Skeletal muscle tissue (tissue), 4 donors: Measurements from ENCODE around the gene MAL. TPM values are rescaled to one million over a fixed set of nuclear protein-coding genes. Genes with fewer than 3 reads are reported as not detected.

Experiments
- H3K27ac ChIP-seq: one replicate; pipeline ENCODE4 v1.7.0; 2013; ENCODE audit warnings: mild to moderate bottlenecking, low read depth, low read length, inconsistent platforms
- H3K27me3 ChIP-seq, 3 donors: one replicate each; pipeline ENCODE4 v1.7.0; 2013; ENCODE audit warnings: low read length in 3 of 3; ENCODE audit not compliant: control insufficient read depth in 3 of 3, insufficient read depth in 3 of 3
- H3K36me3 ChIP-seq, 3 donors: one replicate each; pipeline ENCODE4 v1.7.0; 2013; ENCODE audit warnings: low read length in 3 of 3; ENCODE audit not compliant: control insufficient read depth in 3 of 3, insufficient read depth in 3 of 3
- H3K4me1 ChIP-seq, 3 donors: one replicate each; pipeline ENCODE4 v1.7.0; 2013; ENCODE audit warnings: low read length in 3 of 3, mild to moderate bottlenecking in 3 of 3; ENCODE audit not compliant: control insufficient read depth in 3 of 3, insufficient read depth in 3 of 3
- H3K4me3 ChIP-seq, 3 donors: one replicate each; pipeline ENCODE4 v1.7.0; 2013; ENCODE audit warnings: low read length in 3 of 3
- H3K9ac ChIP-seq, 3 donors: one replicate each; pipeline ENCODE4 v1.7.0; 2013; ENCODE audit warnings: low read length in 3 of 3, mild to moderate bottlenecking in 3 of 3, moderate library complexity in 2 of 3, low read depth in 1 of 3
- H3K9me3 ChIP-seq, 3 donors: one replicate each; pipeline ENCODE4 v1.7.0; 2013; ENCODE audit warnings: low read length in 3 of 3; ENCODE audit not compliant: control insufficient read depth in 3 of 3
- total RNA-seq: library from RNA; depleted of rRNA; stranded (reverse); fragments of >200 nt; gene quantifications from one replicate; pipeline ENCODE4 v1.2.3, GENCODE V29; 2014
- donor health status: Osteomylitis.

MAL gene
- total RNA-seq, 1 donor from 2014 or later = 4.2 TPM

DNA sequence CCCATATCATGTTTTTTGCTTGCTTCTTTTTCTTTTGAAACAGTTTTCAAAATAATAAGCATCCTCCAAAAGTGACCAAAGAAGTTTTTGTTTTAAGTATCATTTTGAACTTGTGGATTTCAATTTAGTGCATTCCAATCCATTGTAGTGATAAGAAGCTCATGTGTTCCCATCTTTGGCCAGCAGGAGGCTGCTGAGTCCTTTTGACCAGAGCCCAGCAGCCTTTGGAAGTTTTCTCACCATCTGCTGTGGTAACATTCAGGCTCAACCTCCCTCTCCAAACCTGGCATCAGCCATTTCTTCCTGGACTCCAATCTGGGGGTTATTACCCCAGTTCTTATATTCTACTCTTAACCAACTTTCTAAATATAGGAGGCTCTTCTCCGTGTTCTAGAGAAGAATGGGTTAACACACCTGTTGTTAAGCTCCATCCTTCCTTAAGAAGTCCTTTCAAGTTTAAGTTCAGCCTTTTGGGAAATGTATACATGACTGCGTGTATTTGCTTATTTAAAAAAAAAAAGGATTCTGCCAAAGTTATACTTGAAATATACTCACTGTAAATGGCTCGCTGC lies 39.0 kb upstream of the MAL start:
- H3K36me3 ChIP-seq = no peaks in the 10 kb centered on the region
- H3K9me3 ChIP-seq = no peaks in the 10 kb centered on the region
- H3K27ac ChIP-seq = no peak overlapping the region
- H3K27me3 ChIP-seq = peaks cover 12 to 27% (median 22%) of the 10 kb centered on the region in 3 donors
- H3K4me3 ChIP-seq = no peak overlapping the region
- H3K4me1 ChIP-seq = no peaks in the 10 kb centered on the region
- no peak overlapping the region for H3K9ac ChIP-seq

- Histone ChIP-seq H3K4me3 (no peak overlapping the region), H3K27ac (no peak overlapping the region), H3K9ac (no peak overlapping the region), H3K27me3 (peaks cover 12 to 24% (median 20%) of the 10 kb centered on the region in 3 donors), H3K9me3 (no peaks in the 10 kb centered on the region), H3K36me3 (no peaks in the 10 kb centered on the region), H3K4me1 (no peaks in the 10 kb centered on the region)
Observed at GRCh38 chr2:94987074-94988020, 38.2 kb upstream of the MAL start.

DNA sequence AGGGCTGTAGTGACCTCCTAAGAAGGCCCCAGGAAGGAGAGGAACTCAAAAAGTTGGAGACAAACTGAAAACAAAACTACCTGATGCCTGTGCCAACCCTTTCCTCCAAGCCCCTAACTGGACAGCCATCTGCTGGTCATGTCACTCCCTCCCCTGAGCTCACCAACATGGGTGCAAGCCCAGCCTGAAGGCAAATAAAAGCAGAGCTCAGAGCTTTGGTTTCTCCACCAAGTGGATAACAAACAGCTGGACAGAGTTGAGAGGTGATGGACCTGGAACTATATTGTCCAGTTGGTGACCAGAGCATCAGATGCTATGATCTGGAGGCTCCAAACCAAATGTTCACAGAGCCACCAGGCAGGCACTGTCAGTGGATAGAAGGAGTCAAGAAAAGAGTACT lies 34.6 kb upstream of the MAL start:
- peaks cover 13 to 25% (median 23%) of the 10 kb centered on the region in 3 donors for H3K27me3 ChIP-seq
- no peaks in the 10 kb centered on the region for H3K36me3 ChIP-seq
- no peak overlapping the region for H3K9ac ChIP-seq
- H3K27ac ChIP-seq = no peak overlapping the region
- H3K4me1 ChIP-seq = no peaks in the 10 kb centered on the region
- no peaks in the 10 kb centered on the region for H3K9me3 ChIP-seq
- no peak overlapping the region for H3K4me3 ChIP-seq

- H3K4me1 ChIP-seq = no peaks in the 10 kb centered on the region
- no peak overlapping the region for H3K9ac ChIP-seq
- H3K36me3 ChIP-seq = no peaks in the 10 kb centered on the region
- peaks cover 19 to 35% (median 26%) of the 10 kb centered on the region in 3 donors for H3K27me3 ChIP-seq
- H3K9me3 ChIP-seq = no peaks in the 10 kb centered on the region
- no peak overlapping the region for H3K27ac ChIP-seq
- H3K4me3 ChIP-seq = no peak overlapping the region
Observed at GRCh38 chr2:94992360-94992759, 33.1 kb upstream of the MAL start.

GRCh38 chr2:94993176-94994062 lies 32.1 kb upstream of the MAL start:
- Histone ChIP-seq H3K4me1 (no peaks in the 10 kb centered on the region), H3K4me3 (no peak overlapping the region), H3K27me3 (peaks cover 28 to 41% (median 28%) of the 10 kb centered on the region in 3 donors), H3K9me3 (no peaks in the 10 kb centered on the region), H3K36me3 (no peaks in the 10 kb centered on the region), H3K9ac (no peak overlapping the region), H3K27ac (no peak overlapping the region)

GRCh38 chr2:94994063-94994913 lies 31.2 kb upstream of the MAL start:
- no peaks in the 10 kb centered on the region for H3K9me3 ChIP-seq
- H3K9ac ChIP-seq = no peak overlapping the region
- H3K4me3 ChIP-seq = no peak overlapping the region
- no peaks in the 10 kb centered on the region for H3K36me3 ChIP-seq
- no peak overlapping the region for H3K27ac ChIP-seq
- H3K4me1 ChIP-seq = no peaks in the 10 kb centered on the region
- H3K27me3 ChIP-seq = peaks cover 35 to 49% (median 36%) of the 10 kb centered on the region in 3 donors

GRCh38 chr2:94994914-94995552 lies 30.5 kb upstream of the MAL start:
- Histone ChIP-seq H3K27me3 (peaks cover 38 to 49% (median 40%) of the 10 kb centered on the region in 3 donors), H3K4me3 (no peak overlapping the region), H3K9ac (no peak overlapping the region), H3K9me3 (no peaks in the 10 kb centered on the region), H3K4me1 (no peaks in the 10 kb centered on the region), H3K27ac (no peak overlapping the region), H3K36me3 (no peaks in the 10 kb centered on the region)

DNA sequence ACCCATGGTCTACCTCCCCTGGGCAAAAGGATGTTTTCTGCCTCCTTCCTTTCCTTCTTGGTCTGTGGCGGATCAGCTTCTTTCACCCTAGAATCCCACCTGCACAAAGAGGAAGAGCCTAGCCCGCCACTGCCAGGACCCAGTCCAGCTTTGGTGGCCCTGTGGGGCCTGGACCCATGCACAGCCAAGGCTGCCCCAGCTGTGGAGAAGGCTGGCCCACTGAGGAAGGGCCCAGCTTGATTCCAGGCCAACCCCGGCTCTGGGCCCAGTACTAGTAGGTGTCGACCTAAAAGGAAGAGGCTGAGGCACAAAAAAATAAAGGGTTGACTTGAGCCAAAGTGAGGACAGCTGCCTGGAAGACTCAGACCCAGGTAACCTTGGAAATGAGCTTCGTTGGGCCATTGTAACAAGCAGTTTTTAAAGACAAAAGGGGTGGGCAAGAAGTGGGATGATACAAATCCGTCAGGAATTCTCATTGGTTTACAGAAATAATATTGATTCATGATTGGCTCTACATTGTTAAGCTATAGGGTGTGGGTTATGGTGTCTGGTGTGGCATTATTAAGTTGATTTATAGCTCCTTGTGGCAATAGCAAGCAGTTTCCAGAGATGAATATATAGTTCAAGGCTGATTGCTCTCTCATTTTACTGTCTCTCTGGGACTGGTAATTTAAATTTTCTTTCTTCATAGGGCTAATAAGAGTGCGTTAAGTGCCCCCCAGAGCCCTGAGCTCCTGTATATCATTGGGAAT lies 29.8 kb upstream of the MAL start:
- Histone ChIP-seq H3K9ac (no peak overlapping the region), H3K27me3 (peaks cover 38 to 49% (median 40%) of the 10 kb centered on the region in 3 donors), H3K27ac (no peak overlapping the region), H3K4me1 (no peaks in the 10 kb centered on the region), H3K9me3 (no peaks in the 10 kb centered on the region), H3K36me3 (no peaks in the 10 kb centered on the region), H3K4me3 (no peak overlapping the region)
